Fibroblast of lung (primary cell): ENCODE measurements around the gene FBRSL1.

ENCODE experiments used
- EZH2 ChIP-seq: IDR thresholded peaks from 2 replicates; pipeline ENCODE4 v1.5.1; 2012; ENCODE audit warnings: low read length, control low read depth, mild to moderate bottlenecking; ENCODE audit errors: missing control alignments
- TF ChIP-seq, protein P1 (sequence below), 2 donors: IDR thresholded peaks in 1 of 2; conservative IDR thresholded peaks in 1 of 2; 1 replicate in 1 of 2; 2 replicates in 1 of 2; pipeline ENCODE4 v1.5.1; 2011 to 2012; ENCODE audit warnings: low read length in 2 of 2, control low read depth in 1 of 2, inconsistent platforms in 1 of 2, low read depth in 1 of 2, mild to moderate bottlenecking in 1 of 2

DNA sequence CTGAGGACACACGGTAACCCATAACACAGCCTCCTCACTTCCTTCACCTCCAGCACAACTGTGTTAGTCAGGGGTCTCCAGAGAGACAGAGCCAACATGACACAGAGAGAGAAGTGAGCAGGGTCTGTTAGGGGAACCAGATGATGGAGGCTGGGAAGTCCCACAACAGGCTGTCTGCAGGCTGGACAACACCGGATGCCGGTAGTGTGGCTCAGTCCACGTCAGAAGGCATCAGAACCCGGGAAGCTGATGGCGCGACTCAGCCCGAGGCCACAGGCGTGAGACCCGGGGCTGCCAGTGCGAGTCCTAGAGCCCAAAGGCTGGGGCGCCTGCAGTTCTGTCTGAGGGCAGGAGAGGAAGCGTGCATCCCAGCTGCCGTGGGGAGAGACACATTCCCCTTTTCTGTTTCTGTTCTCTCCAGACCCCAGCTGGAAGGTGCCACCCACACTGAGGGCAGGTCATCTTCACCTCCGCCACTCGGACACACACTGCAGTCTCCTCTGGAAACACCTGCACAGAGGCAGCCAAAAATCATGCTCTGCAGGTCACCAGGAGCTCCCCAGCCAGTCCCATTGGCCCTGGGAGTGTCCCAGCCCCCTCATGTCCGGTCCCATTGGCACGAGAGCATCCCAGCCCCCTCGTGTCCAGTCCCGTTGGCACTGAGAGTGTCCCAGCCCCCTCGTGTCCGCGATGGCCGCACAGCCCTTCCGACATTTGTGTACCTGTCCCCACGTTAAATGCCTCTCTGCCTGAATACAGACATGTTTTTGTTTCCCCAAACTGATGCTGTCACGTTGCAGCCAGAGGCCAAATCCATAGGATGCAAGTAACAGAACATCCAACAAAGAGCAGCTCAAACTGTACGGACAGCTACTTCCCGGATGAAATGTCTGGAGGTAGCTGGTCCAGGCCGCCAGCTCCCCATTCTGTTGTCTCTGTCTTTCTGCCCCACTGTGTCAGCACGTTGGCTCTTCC lies 7.9 kb upstream of the FBRSL1 start:
- TF ChIP-seq, protein P1, sequence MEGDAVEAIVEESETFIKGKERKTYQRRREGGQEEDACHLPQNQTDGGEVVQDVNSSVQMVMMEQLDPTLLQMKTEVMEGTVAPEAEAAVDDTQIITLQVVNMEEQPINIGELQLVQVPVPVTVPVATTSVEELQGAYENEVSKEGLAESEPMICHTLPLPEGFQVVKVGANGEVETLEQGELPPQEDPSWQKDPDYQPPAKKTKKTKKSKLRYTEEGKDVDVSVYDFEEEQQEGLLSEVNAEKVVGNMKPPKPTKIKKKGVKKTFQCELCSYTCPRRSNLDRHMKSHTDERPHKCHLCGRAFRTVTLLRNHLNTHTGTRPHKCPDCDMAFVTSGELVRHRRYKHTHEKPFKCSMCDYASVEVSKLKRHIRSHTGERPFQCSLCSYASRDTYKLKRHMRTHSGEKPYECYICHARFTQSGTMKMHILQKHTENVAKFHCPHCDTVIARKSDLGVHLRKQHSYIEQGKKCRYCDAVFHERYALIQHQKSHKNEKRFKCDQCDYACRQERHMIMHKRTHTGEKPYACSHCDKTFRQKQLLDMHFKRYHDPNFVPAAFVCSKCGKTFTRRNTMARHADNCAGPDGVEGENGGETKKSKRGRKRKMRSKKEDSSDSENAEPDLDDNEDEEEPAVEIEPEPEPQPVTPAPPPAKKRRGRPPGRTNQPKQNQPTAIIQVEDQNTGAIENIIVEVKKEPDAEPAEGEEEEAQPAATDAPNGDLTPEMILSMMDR (conservative IDR thresholded peaks at IDR 0.05 in 1 of 2, IDR thresholded peaks at IDR 0.05 in 1 of 2; ENCODE audit: low read depth in 1 of 2, low read length in 2 of 2), result no peak
- no peak for TF ChIP-seq EZH2
